GM12878 (cell line): ENCODE results near the gene TLR9. TPM values are rescaled to one million over a fixed set of nuclear protein-coding genes. Genes with fewer than 3 reads are reported as not detected.

Experiments used
- ATAC-seq: fragments of 200-7000 bp; cut with Tn5 transposase; 3 replicates; pipeline ENCODE4 v1.9.1; 2020; ENCODE audit warnings: mild to moderate bottlenecking, moderate library complexity
- BruUV-seq: library from RNA; stranded (reverse); fragments of 400-500 nt; replicated peaks from 2 replicates; lab custom pipeline; 2021; lab: Mats Ljungman, UMichigan
- CTCF ChIA-PET: fragments of 300-600 bp; sonication (Branson Sonifier 250); formaldehyde crosslinking; extraction: SDS; loops from one replicate; lab custom pipeline; 2021; ENCODE audit warnings: inconsistent platforms; lab: Yijun Ruan, JAX
- POLR2A ChIA-PET: fragments of 350-600 bp; formaldehyde crosslinking; extraction: SDS; loops from one replicate; lab custom pipeline; 2021; ENCODE audit warnings: inconsistent platforms; lab: Charles Lee
- RAD21 ChIA-PET: fragments of 300-600 bp; sonication (Branson Sonifier 250); formaldehyde crosslinking; loops from one replicate; lab custom pipeline; 2023; ENCODE audit warnings: antibody characterized with exemption; ENCODE audit not compliant: unreplicated experiment; lab: Charles Lee
- SMC1A ChIA-PET: fragments of 300-600 bp; sonication (Branson Sonifier 250); formaldehyde crosslinking; loops from one replicate; lab custom pipeline; 2023; ENCODE audit not compliant: unreplicated experiment, uncharacterized antibody; lab: Charles Lee
- DNase-seq: peaks from one replicate; pipeline ENCODE4 v3.0.0-alpha.2; 2011; ENCODE audit warnings: low read depth, low spot score
- FAIRE-seq: peaks from 3 replicates; lab custom pipeline; 2011; peaks lifted over from hg19 to GRCh38; lab: Jason Lieb, UNC
- H2AFZ ChIP-seq: 2 replicates; pipeline ENCODE4 v1.6.0; 2011; ENCODE audit warnings: low read depth, low read length, control low read depth; ENCODE audit not compliant: control insufficient read depth
- H3K27ac ChIP-seq: 2 replicates; pipeline ENCODE4 v1.5.1; 2011; ENCODE audit warnings: control low read depth; ENCODE audit not compliant: control insufficient read depth, insufficient read depth
- H3K27me3 ChIP-seq, 2 experiments: replicated peaks in 1 of 2; 2 replicates each; pipeline versions ENCODE4 v1.6.0 to v1.6.1; 2011; ENCODE audit warnings: low read length in 1 of 2; ENCODE audit not compliant: control insufficient read depth in 2 of 2, insufficient read depth in 2 of 2
- H3K36me3 ChIP-seq, 2 experiments: 2 replicates each; pipeline ENCODE4 v1.5.1; 2011; ENCODE audit warnings: low read length in 1 of 2; ENCODE audit not compliant: control insufficient read depth in 2 of 2, insufficient read depth in 2 of 2
- H3K4me1 ChIP-seq: 2 replicates; pipeline ENCODE4 v1.6.1; 2011; ENCODE audit warnings: mild to moderate bottlenecking, low read length, moderate library complexity, mixed read lengths; ENCODE audit not compliant: control insufficient read depth, insufficient read depth
- H3K4me2 ChIP-seq: 2 replicates; pipeline ENCODE4 v1.6.0; 2011; ENCODE audit warnings: control low read depth; ENCODE audit not compliant: control insufficient read depth, insufficient read depth
- H3K4me3 ChIP-seq: fragments of 200-600 bp; sonication (generic); 2 replicates; pipeline ENCODE4 v1.5.1; 2016
- H3K79me2 ChIP-seq: 2 replicates; pipeline ENCODE4 v1.6.0; 2011; ENCODE audit warnings: low read length; ENCODE audit not compliant: control insufficient read depth, insufficient read depth
- H3K9ac ChIP-seq: 2 replicates; pipeline ENCODE4 v1.8.0; 2011; ENCODE audit warnings: low read length, control low read depth, mixed read lengths; ENCODE audit not compliant: control insufficient read depth, insufficient read depth
- H3K9me3 ChIP-seq: replicated peaks from 3 replicates; pipeline ENCODE4 v1.5.1; 2011; ENCODE audit warnings: mild to moderate bottlenecking, low read length; ENCODE audit not compliant: control insufficient read depth, insufficient read depth
- H4K20me1 ChIP-seq: 2 replicates; pipeline ENCODE4 v1.6.0; 2011; ENCODE audit not compliant: control insufficient read depth, insufficient read depth
- BMI1 ChIP-seq: fragments of 450-650 bp; IDR thresholded peaks from 2 replicates; pipeline ENCODE4 v1.6.1; 2016; ENCODE audit warnings: mild to moderate bottlenecking, moderate library complexity, borderline replicate concordance
- JUND ChIP-seq: IDR thresholded peaks from 2 replicates; pipeline ENCODE4 v1.6.1; 2012; ENCODE audit warnings: low read depth, mild to moderate bottlenecking, low read length, improper control_type of control experiment, moderate library complexity
- MEF2A ChIP-seq: IDR thresholded peaks from 2 replicates; pipeline ENCODE4 v1.6.1; 2011; ENCODE audit warnings: low read depth, mild to moderate bottlenecking, low read length, moderate library complexity; ENCODE audit not compliant: insufficient read depth
- MTA2 ChIP-seq: fragments of 450-650 bp; IDR thresholded peaks from 2 replicates; pipeline ENCODE4 v1.6.1; 2016; ENCODE audit warnings: low read depth, mild to moderate bottlenecking, moderate library complexity
- NFXL1 ChIP-seq: fragments of 450-650 bp; IDR thresholded peaks from 2 replicates; pipeline ENCODE4 v1.6.1; 2017; ENCODE audit warnings: antibody characterized with exemption, mild to moderate bottlenecking, borderline replicate concordance
- PML ChIP-seq: IDR thresholded peaks from 2 replicates; pipeline ENCODE4 v1.6.1; 2012; ENCODE audit warnings: low read length, inconsistent platforms
- POLR2A ChIP-seq: IDR thresholded peaks from 2 replicates; pipeline ENCODE4 v1.6.1; 2011; ENCODE audit warnings: low read depth, mild to moderate bottlenecking, low read length
- RELB ChIP-seq: fragments of 450-650 bp; IDR thresholded peaks from 2 replicates; pipeline ENCODE4 v1.6.1; 2017; ENCODE audit warnings: low read depth, mild to moderate bottlenecking, moderate library complexity
- SREBF1 ChIP-seq: IDR thresholded peaks from 2 replicates; pipeline ENCODE4 v1.6.1; 2012; ENCODE audit warnings: mild to moderate bottlenecking, low read length
- SUPT20H ChIP-seq: IDR thresholded peaks from 2 replicates; pipeline ENCODE4 v1.6.1; 2011; ENCODE audit warnings: low read depth, mild to moderate bottlenecking, low read length, moderate library complexity, borderline replicate concordance; ENCODE audit not compliant: control insufficient read depth
- WGBS: methylation state at CpG from one replicate; pipeline ENCODE4 v1.1.6; 2016; ENCODE audit warnings: low lambda C conversion rate; ENCODE audit not compliant: insufficient replicate concordance, insufficient coverage; ENCODE audit errors: missing lambda C conversion rate; 5-methylcytosine and 5-hydroxymethylcytosine counted together
- in situ Hi-C: fragments of 300-500 bp; cut with MboI; formaldehyde crosslinking; loops from 9 replicates; pipeline ENCODE4 v1.14.3; 2018; ENCODE audit warnings: mixed read lengths
- intact Hi-C: fragments of 100-400 bp; cut with micrococcal nuclease; formaldehyde crosslinking; loops from one replicate; pipeline ENCODE4 v1.14.2; 2022; ENCODE audit not compliant: unreplicated experiment
- polyA plus RNA-seq, 11 experiments: library from polyadenylated mRNA; depleted of rRNA in 4 of 11; unstranded in 6 of 11; stranded (reverse) in 5 of 11; fragments of >200 nt; fragmentation: Nextera tagmentation in 4 of 11; fragmentation: Illumina TruSeq in 1 of 11; extraction: Ambion mirVana in 4 of 11; extraction: Trizol in 1 of 11; gene quantifications; 1 replicate in 1 of 11; 2 replicates in 10 of 11; pipeline versions ENCODE4 v1.2.1 to v1.2.3, GENCODE V29; 2011 to 2016; ENCODE audit warnings: inconsistent platforms in 2 of 11, missing spikeins in 2 of 11, low read depth in 1 of 11
- total RNA-seq, 4 experiments: library from RNA; depleted of rRNA in 3 of 4; stranded (reverse); fragments of >200 nt in 3 of 4; fragmentation: Illumina TruSeq in 1 of 4; extraction: Trizol in 1 of 4; gene quantifications; 2 replicates each; pipeline versions ENCODE4 v1.2.1 to v1.2.3, GENCODE V29; 2013 to 2021
- TF ChIP-seq, protein P1 (sequence below): fragments of 450-650 bp; formaldehyde crosslinking; IDR thresholded peaks from 2 replicates; pipeline ENCODE4 v1.5.0; 2022; ENCODE audit warnings: mild to moderate bottlenecking, missing genetic modification characterization

Gene TLR9
- total and polyA plus RNA-seq, 10 of the 15 experiments (the other 5 are each of a cell fraction or from before 2014, with no cell fraction given): 0.10 to 4.8 (median 0.53) TPM; not detected in 1

GRCh38 chr3:52248816-52249547 is 23.5 kb upstream of the TLR9 start:
- Histone ChIP-seq H4K20me1 (no peaks in the 10 kb centered on the region), H3K4me2 (no peak overlapping the region), H2AFZ (no peak overlapping the region), H3K27ac (no peak overlapping the region), H3K4me3 (no peak overlapping the region), H3K79me2 (peaks cover 4% of the 10 kb centered on the region), H3K4me1 (peaks cover 43% of the 10 kb centered on the region), H3K9me3 (no peaks in the 10 kb centered on the region), H3K9ac (no peak overlapping the region), H3K27me3 (no peaks in the 10 kb centered on the region), H3K36me3 (peaks cover 17 to 21% of the 10 kb centered on the region in 2 experiments)
- no peak for TF ChIP-seq NFXL1
- peak; percentile 44; the same call in 1 of the 2 replicates for TF ChIP-seq POLR2A
- peak; percentile 70; the same call in 1 of the 2 replicates for TF ChIP-seq BMI1
- 73% methylated on average over 9 of the region's 10 CpGs for whole genome bisulfite sequencing
- in situ Hi-C loops: no loop called here
- intact Hi-C loops: no loop called here
- ATAC-seq (no peak), FAIRE-seq (no peak), DNase-seq (no peak)
- SMC1A ChIA-PET: interaction anchor here (1.1 kb wide), 1 partner anchor 13 kb away, joined by 5 read pairs; no protein-coding TSS in a partner anchor
- no TSS peak for BruUV-seq
- POLR2A ChIA-PET: interaction anchor here (0.7 to 7.8 kb wide), 6 partner anchors 10 to 38 kb away, joined by 3 to 60 read pairs (median 4); partner anchors contain the start of genes TWF2 and WDR82
- CTCF ChIA-PET: interaction anchor here (0.9 to 1.5 kb wide), 5 partner anchors 9 to 90 kb away, joined by 3 to 5 read pairs (median 4); no protein-coding TSS in a partner anchor
- RAD21 ChIA-PET: interaction anchor here (1.2 kb wide), 1 partner anchor 8 kb away, joined by 3 read pairs; no protein-coding TSS in a partner anchor

- RAD21 ChIA-PET: no interaction called here
- CTCF ChIA-PET: interaction anchor here (0.6 kb wide), 1 partner anchor 37 kb away, joined by 3 read pairs; no protein-coding TSS in a partner anchor
- H2AFZ ChIP-seq: no peak overlapping the region
- WGBS: 82% methylated on average over 10 of the region's 10 CpGs
- H3K36me3 ChIP-seq: peaks cover 11 to 14% of the 10 kb centered on the region in 2 experiments; a peak in 3 of 4 replicates
- ATAC-seq (no peak), DNase-seq (no peak), FAIRE-seq (no peak)
- H3K4me3 ChIP-seq: no peak overlapping the region
- peaks cover 1% of the 10 kb centered on the region for H3K79me2 ChIP-seq
- H3K4me2 ChIP-seq: no peak overlapping the region
- no peaks in the 10 kb centered on the region; the same call in 2 of the 3 replicates for H3K9me3 ChIP-seq
- H3K9ac ChIP-seq: no peak overlapping the region
- POLR2A ChIA-PET: interaction anchor here (0.6 to 7.8 kb wide), 6 partner anchors 10 to 37 kb away, joined by 3 to 60 read pairs (median 4); partner anchors contain the start of genes TLR9, TWF2 and WDR82
- no peaks in the 10 kb centered on the region for H4K20me1 ChIP-seq
- H3K27ac ChIP-seq: no peak overlapping the region
- peaks cover 41% of the 10 kb centered on the region for H3K4me1 ChIP-seq
- BruUV-seq: TSS peak; percentile 68
- in situ Hi-C loops: no loop called here
- SMC1A ChIA-PET: interaction anchor here (1.1 kb wide), 1 partner anchor 12 kb away, joined by 5 read pairs; no protein-coding TSS in a partner anchor
- intact Hi-C loops: no loop called here
- H3K27me3 ChIP-seq: no peaks in the 10 kb centered on the region
- TF ChIP-seq SUPT20H (no peak), JUND (no peak), RELB (no peak), MTA2 (no peak), MEF2A (no peak), PML (no peak), SREBF1 (no peak)
- TF ChIP-seq, protein P1, sequence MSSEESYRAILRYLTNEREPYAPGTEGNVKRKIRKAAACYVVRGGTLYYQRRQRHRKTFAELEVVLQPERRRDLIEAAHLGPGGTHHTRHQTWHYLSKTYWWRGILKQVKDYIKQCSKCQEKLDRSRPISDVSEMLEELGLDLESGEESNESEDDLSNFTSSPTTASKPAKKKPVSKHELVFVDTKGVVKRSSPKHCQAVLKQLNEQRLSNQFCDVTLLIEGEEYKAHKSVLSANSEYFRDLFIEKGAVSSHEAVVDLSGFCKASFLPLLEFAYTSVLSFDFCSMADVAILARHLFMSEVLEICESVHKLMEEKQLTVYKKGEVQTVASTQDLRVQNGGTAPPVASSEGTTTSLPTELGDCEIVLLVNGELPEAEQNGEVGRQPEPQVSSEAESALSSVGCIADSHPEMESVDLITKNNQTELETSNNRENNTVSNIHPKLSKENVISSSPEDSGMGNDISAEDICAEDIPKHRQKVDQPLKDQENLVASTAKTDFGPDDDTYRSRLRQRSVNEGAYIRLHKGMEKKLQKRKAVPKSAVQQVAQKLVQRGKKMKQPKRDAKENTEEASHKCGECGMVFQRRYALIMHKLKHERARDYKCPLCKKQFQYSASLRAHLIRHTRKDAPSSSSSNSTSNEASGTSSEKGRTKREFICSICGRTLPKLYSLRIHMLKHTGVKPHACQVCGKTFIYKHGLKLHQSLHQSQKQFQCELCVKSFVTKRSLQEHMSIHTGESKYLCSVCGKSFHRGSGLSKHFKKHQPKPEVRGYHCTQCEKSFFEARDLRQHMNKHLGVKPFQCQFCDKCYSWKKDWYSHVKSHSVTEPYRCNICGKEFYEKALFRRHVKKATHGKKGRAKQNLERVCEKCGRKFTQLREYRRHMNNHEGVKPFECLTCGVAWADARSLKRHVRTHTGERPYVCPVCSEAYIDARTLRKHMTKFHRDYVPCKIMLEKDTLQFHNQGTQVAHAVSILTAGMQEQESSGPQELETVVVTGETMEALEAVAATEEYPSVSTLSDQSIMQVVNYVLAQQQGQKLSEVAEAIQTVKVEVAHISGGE (CRISPR knock-in tag): no peak
Measured at GRCh38 chr3:52248165-52248541, 22.7 kb upstream of the TLR9 start.
